CD8-positive, alpha-beta memory T cell (primary cell): ENCODE measurements around the gene BTBD9. TPM values are rescaled to one million over a fixed set of nuclear protein-coding genes. Genes with fewer than 3 reads are reported as not detected.
A peak's percentile ranks its signal among the peaks of the same experiment; 100 is the strongest.

ENCODE experiments used
- CTCF ChIA-PET: fragments of 350-600 bp; sonication (Branson Sonifier 250); formaldehyde crosslinking; loops from one replicate; lab custom pipeline; 2021; ENCODE audit warnings: antibody characterized with exemption; lab: Charles Lee
- POLR2A ChIA-PET: fragments of 350-600 bp; sonication (Branson Sonifier 250); formaldehyde crosslinking; loops from one replicate; lab custom pipeline; 2021; ENCODE audit warnings: antibody characterized with exemption; lab: Charles Lee
- DNase-seq, 5 donors: peaks; one replicate each; pipeline versions ENCODE4 v3.0.0 to v3.0.0-alpha.2; 2020 to 2022; ENCODE audit warnings: mixed read lengths in 1 of 5
- H3K27ac ChIP-seq: one replicate; pipeline ENCODE4 v1.7.0; 2013; ENCODE audit warnings: low read depth, mild to moderate bottlenecking, low read length, moderate library complexity
- H3K27me3 ChIP-seq: 2 replicates; pipeline ENCODE4 v1.7.0; 2013; ENCODE audit warnings: low read length, mild to moderate bottlenecking; ENCODE audit not compliant: insufficient read depth, poor library complexity, severe bottlenecking
- H3K36me3 ChIP-seq: 2 replicates; pipeline ENCODE4 v1.7.0; 2013; ENCODE audit warnings: mild to moderate bottlenecking, low read length, moderate library complexity; ENCODE audit not compliant: insufficient read depth
- H3K4me1 ChIP-seq: 2 replicates; pipeline ENCODE4 v1.7.0; 2013; ENCODE audit warnings: mild to moderate bottlenecking, low read length, moderate library complexity; ENCODE audit not compliant: insufficient read depth
- H3K4me3 ChIP-seq: 2 replicates; pipeline ENCODE4 v1.7.0; 2013; ENCODE audit warnings: mild to moderate bottlenecking, low read length
- H3K9me3 ChIP-seq: 2 replicates; pipeline ENCODE4 v1.7.0; 2013; ENCODE audit warnings: mild to moderate bottlenecking, low read length
- H3K27ac Mint-ChIP-seq, 8 donors: one replicate each; pipeline ENCODE4 v1.8.0; 2020 to 2021; ENCODE audit warnings: mixed read lengths in 8 of 8, mild to moderate bottlenecking in 6 of 8, inconsistent platforms in 3 of 8, moderate library complexity in 3 of 8
- H3K27me3 Mint-ChIP-seq, 2 donors: one replicate each; pipeline ENCODE4 v1.8.0; 2020 to 2021; ENCODE audit warnings: mixed read lengths in 2 of 2, mild to moderate bottlenecking in 1 of 2, moderate library complexity in 1 of 2
- H3K36me3 Mint-ChIP-seq, 3 donors: one replicate each; pipeline ENCODE4 v1.8.0; 2020 to 2021; ENCODE audit warnings: mixed read lengths in 3 of 3, inconsistent platforms in 1 of 3, mild to moderate bottlenecking in 1 of 3
- H3K4me1 Mint-ChIP-seq, 3 donors: one replicate each; pipeline ENCODE4 v1.8.0; 2020 to 2021; ENCODE audit warnings: mixed read lengths in 3 of 3, inconsistent platforms in 1 of 3, mild to moderate bottlenecking in 1 of 3
- H3K4me3 Mint-ChIP-seq, 7 donors: one replicate each; pipeline ENCODE4 v1.8.0; 2020 to 2021; ENCODE audit warnings: mixed read lengths in 7 of 7, mild to moderate bottlenecking in 6 of 7, moderate library complexity in 4 of 7, inconsistent platforms in 2 of 7
- H3K9me3 Mint-ChIP-seq, 5 donors: one replicate each; pipeline ENCODE4 v1.8.0; 2020 to 2022; ENCODE audit warnings: mixed read lengths in 5 of 5, mild to moderate bottlenecking in 3 of 5, moderate library complexity in 2 of 5, inconsistent platforms in 1 of 5
- polyA plus RNA-seq: library from polyadenylated mRNA; unstranded; fragments of 300-500 nt; fragmentation: Illumina TruSeq; gene quantifications from one replicate; pipeline ENCODE4 v1.2.3, GENCODE V29; 2021
- total RNA-seq, 2 experiments: library from RNA; stranded (reverse); gene quantifications; one replicate each; pipeline ENCODE4 v1.2.3, GENCODE V29; 2021

BTBD9 gene
- total and polyA plus RNA-seq, 3 experiments from 2014 or later = 12.2 to 17.7 (median 14.9) TPM

DNA sequence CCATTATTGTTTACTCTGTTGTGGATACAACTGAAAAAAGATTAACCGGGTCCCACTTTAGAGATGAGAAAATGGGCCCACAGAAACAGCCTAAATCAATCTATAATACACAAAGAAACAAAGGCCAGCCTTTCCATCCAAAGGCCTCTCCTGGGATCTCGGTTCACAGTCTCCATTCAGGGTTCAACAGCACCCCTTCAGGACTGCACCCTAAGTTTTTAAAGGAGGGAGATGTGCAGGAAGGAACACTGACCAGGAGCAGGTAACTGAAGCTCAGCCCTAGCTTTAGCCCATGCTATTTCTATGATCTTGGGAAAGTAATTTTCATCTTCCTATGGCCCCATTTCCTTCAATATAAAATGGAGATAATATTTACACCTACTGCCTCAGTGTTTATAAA, 147.7 kb downstream of the BTBD9 start:
- no peaks in the 10 kb centered on the region for H3K9me3 ChIP-seq
- H3K4me1 Mint-ChIP-seq = peaks cover 0 to 6% (median 2%) of the 10 kb centered on the region in 3 donors
- no peaks in the 10 kb centered on the region for H3K9me3 Mint-ChIP-seq
- H3K4me3 ChIP-seq = no peak overlapping the region
- no peak overlapping the region for H3K27ac ChIP-seq
- H3K4me1 ChIP-seq = no peaks in the 10 kb centered on the region
- H3K27me3 ChIP-seq = no peaks in the 10 kb centered on the region
- no peak for DNase-seq
- no peak overlapping the region for H3K27ac Mint-ChIP-seq
- H3K36me3 ChIP-seq = no peaks in the 10 kb centered on the region
- H3K27me3 Mint-ChIP-seq = no peaks in the 10 kb centered on the region
- H3K36me3 Mint-ChIP-seq = peaks cover 0 to 9% (median 3%) of the 10 kb centered on the region in 3 donors
- H3K4me3 Mint-ChIP-seq = no peak overlapping the region
- CTCF ChIA-PET = no interaction called here
- POLR2A ChIA-PET = no interaction called here

DNA sequence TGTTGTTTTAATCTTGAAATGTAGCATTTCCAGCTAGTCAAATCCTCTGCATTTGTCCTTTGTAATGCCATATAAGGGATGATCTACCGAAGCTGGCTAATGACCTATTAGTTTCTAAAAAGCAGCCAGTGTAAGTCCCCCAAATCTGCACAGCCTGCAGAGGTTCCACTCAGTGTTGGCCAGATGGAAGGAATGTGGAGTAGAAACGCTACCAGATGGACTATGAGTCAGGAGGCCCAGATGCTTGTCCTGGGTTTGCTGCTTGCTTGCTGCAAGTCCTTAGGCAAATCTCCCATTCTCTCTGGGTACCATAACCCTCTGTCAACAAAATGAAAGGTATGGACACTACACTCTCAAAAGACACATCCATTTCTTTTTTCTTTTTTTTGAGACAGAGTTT, 149.8 kb downstream of the BTBD9 start:
- ChIA-PET CTCF (no interaction called here), POLR2A (no interaction called here)
- Mint-ChIP-seq H3K27me3 (no peaks in the 10 kb centered on the region), H3K9me3 (no peaks in the 10 kb centered on the region), H3K27ac (no peak overlapping the region), H3K36me3 (peaks cover 0 to 9% (median 7%) of the 10 kb centered on the region in 3 donors), H3K4me3 (no peak overlapping the region), H3K4me1 (peaks cover 0 to 2% (median 0%) of the 10 kb centered on the region in 3 donors)
- H3K27me3 ChIP-seq = no peaks in the 10 kb centered on the region
- DNase-seq = no peak
- H3K36me3 ChIP-seq = no peaks in the 10 kb centered on the region
- no peaks in the 10 kb centered on the region for H3K9me3 ChIP-seq
- no peak overlapping the region for H3K4me3 ChIP-seq
- no peaks in the 10 kb centered on the region for H3K4me1 ChIP-seq
- H3K27ac ChIP-seq = no peak overlapping the region

DNA sequence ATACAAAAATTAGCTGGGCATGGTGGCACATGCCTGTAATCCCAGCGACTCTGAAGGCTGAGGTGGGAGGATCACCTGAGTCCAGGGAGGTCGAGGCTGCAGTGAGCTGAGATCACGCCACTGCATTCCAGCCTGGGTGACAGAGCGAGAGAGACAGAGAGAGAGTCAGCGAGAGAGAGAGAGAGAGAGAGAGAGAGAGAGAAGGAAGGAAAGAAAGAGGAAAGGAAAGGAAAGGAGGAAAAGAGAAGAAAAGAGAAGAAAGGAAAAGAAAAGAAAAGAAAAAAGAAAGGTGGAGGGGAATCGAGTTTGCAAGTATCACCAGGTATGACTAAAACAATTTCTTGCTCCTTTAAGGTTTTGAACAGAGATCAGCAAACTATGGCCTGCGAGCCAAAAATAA, 152.3 kb downstream of the BTBD9 start:
- H3K27me3 ChIP-seq = no peaks in the 10 kb centered on the region
- no peak overlapping the region for H3K4me3 ChIP-seq
- no peaks in the 10 kb centered on the region for H3K9me3 Mint-ChIP-seq
- H3K9me3 ChIP-seq = no peaks in the 10 kb centered on the region
- ChIA-PET CTCF (no interaction called here), POLR2A (no interaction called here)
- no peaks in the 10 kb centered on the region for H3K4me1 Mint-ChIP-seq
- H3K4me1 ChIP-seq = no peaks in the 10 kb centered on the region
- H3K27me3 Mint-ChIP-seq = no peaks in the 10 kb centered on the region
- H3K27ac ChIP-seq = no peak overlapping the region
- peak overlapping the region in 1 of 8 donors; percentile 18 for H3K27ac Mint-ChIP-seq
- no peaks in the 10 kb centered on the region for H3K36me3 ChIP-seq
- H3K36me3 Mint-ChIP-seq = peaks cover 0 to 9% (median 7%) of the 10 kb centered on the region in 3 donors
- no peak overlapping the region for H3K4me3 Mint-ChIP-seq
- no peak for DNase-seq

DNA sequence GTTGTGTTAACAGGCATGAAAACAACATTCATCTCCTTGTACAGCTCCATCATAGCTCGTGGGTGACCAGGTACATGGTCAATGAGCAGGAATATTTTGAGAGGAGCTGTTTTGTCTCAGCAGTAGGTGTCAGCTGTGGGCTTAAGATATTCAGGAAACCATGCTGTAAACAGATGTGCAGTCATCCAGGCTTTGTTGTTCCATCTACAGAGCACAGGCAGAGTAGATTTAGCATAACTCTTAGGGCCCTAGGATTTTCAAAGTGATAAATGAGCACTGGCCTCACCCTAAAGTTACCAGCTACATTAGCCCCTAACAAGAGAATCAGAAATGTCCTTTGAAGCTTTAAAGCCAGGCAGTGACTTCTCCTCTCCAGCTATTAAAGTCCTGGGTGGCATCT, 154.2 kb downstream of the BTBD9 start:
- Histone ChIP-seq H3K9me3 (no peaks in the 10 kb centered on the region), H3K4me1 (no peaks in the 10 kb centered on the region), H3K27me3 (no peaks in the 10 kb centered on the region), H3K36me3 (no peaks in the 10 kb centered on the region), H3K4me3 (no peak overlapping the region), H3K27ac (no peak overlapping the region)
- H3K4me3 Mint-ChIP-seq = no peak overlapping the region
- no peak for DNase-seq
- ChIA-PET CTCF (interaction anchor here (0.8 to 1.7 kb wide), 3 partner anchors 9 to 359 kb away, joined by 3 to 8 read pairs (median 4); no protein-coding TSS in a partner anchor), POLR2A (no interaction called here)
- H3K27ac Mint-ChIP-seq = no peak overlapping the region
- peaks cover 0 to 9% (median 7%) of the 10 kb centered on the region in 3 donors for H3K36me3 Mint-ChIP-seq
- no peaks in the 10 kb centered on the region for H3K9me3 Mint-ChIP-seq
- H3K4me1 Mint-ChIP-seq = no peaks in the 10 kb centered on the region
- no peaks in the 10 kb centered on the region for H3K27me3 Mint-ChIP-seq

DNA sequence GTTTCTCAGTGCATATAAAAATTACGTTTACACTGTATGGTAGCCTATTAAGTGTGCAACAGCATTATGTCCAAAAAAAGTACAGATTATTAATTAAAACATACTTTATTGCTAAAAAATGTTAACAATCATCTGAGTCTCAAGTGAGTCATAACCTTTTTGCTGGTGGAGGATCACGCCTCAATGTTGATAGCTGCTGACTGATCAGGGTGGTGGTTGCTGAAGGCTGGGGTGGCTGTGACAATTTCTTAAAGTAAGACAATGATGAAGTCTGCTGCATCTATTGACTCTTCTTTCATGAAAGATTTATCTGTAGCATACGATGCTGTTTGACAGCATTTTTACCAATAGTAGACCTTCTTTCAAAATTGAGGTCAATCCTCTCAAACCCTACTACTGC, 155.1 kb downstream of the BTBD9 start:
- peaks cover 0 to 3% (median 0%) of the 10 kb centered on the region in 3 donors for H3K4me1 Mint-ChIP-seq
- no peak overlapping the region for H3K27ac Mint-ChIP-seq
- ChIA-PET POLR2A (no interaction called here), CTCF (no interaction called here)
- H3K36me3 Mint-ChIP-seq = peaks cover 0 to 6% (median 5%) of the 10 kb centered on the region in 3 donors
- H3K9me3 Mint-ChIP-seq = no peaks in the 10 kb centered on the region
- H3K4me3 Mint-ChIP-seq = no peak overlapping the region
- H3K36me3 ChIP-seq = no peaks in the 10 kb centered on the region
- H3K9me3 ChIP-seq = no peaks in the 10 kb centered on the region
- no peak for DNase-seq
- H3K27ac ChIP-seq = no peak overlapping the region
- no peaks in the 10 kb centered on the region for H3K27me3 Mint-ChIP-seq
- H3K27me3 ChIP-seq = no peaks in the 10 kb centered on the region
- H3K4me3 ChIP-seq = no peak overlapping the region
- no peaks in the 10 kb centered on the region for H3K4me1 ChIP-seq

DNA sequence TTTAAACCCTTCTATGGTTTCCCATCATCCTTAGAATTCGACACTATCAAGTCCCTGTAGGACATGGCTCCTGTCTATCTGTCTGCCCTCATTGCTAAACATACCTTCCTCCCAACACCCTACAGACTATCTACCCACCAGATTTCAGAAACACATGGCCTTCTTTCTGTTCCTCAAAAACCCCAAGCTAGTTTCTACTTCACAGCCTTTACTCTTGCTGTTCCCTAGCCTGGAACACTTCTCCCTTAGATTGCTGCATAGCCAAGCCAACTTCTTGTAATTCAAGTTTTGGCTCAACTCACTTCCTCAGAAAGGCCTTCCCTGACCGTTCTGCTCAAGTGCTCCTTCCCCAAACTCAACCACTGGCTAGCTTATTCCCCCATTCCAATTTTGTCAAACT, 156.2 kb downstream of the BTBD9 start:
- peaks cover 0 to 4% (median 3%) of the 10 kb centered on the region in 3 donors for H3K36me3 Mint-ChIP-seq
- H3K27ac Mint-ChIP-seq = no peak overlapping the region
- Histone ChIP-seq H3K36me3 (no peaks in the 10 kb centered on the region), H3K27ac (no peak overlapping the region), H3K4me1 (no peaks in the 10 kb centered on the region), H3K27me3 (no peaks in the 10 kb centered on the region), H3K9me3 (no peaks in the 10 kb centered on the region), H3K4me3 (no peak overlapping the region)
- H3K4me1 Mint-ChIP-seq = peaks cover 1 to 9% (median 4%) of the 10 kb centered on the region in 3 donors
- H3K9me3 Mint-ChIP-seq = no peaks in the 10 kb centered on the region
- ChIA-PET CTCF (no interaction called here), POLR2A (no interaction called here)
- no peak for DNase-seq
- H3K4me3 Mint-ChIP-seq = no peak overlapping the region
- no peaks in the 10 kb centered on the region for H3K27me3 Mint-ChIP-seq

DNA sequence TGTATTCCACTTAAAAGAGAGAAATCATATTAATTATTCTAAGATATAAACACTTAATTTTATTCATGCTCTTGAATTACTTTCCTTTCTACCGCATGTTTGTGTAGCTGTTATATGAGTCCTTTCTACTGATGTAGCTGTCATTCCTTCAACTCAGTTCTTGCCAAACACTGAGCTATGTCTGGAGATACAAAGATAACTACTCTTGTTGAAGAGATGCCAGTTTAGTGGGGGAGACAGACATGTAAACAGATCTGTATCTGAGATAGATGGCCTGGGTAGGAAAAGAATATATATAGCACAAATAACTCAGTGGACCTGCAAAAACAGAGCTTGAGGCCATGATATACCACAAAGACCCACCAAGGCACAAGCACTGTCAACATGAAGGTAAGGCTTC, 157.3 kb downstream of the BTBD9 start:
- ChIA-PET POLR2A (interaction anchor here (0.7 kb wide), 1 partner anchor 474 kb away, joined by 6 read pairs; no protein-coding TSS in a partner anchor), CTCF (interaction anchor here (2.0 kb wide), 1 partner anchor 11 kb away, joined by 6 read pairs; no protein-coding TSS in a partner anchor)
- DNase-seq = no peak
- Mint-ChIP-seq H3K9me3 (no peaks in the 10 kb centered on the region), H3K4me3 (no peak overlapping the region), H3K36me3 (peaks cover 0 to 4% (median 0%) of the 10 kb centered on the region in 3 donors), H3K27me3 (no peaks in the 10 kb centered on the region), H3K27ac (no peak overlapping the region), H3K4me1 (peaks cover 8 to 13% (median 12%) of the 10 kb centered on the region in 3 donors)
- Histone ChIP-seq H3K27ac (no peak overlapping the region), H3K36me3 (no peaks in the 10 kb centered on the region), H3K4me1 (no peaks in the 10 kb centered on the region), H3K27me3 (no peaks in the 10 kb centered on the region), H3K4me3 (no peak overlapping the region), H3K9me3 (no peaks in the 10 kb centered on the region)

DNA sequence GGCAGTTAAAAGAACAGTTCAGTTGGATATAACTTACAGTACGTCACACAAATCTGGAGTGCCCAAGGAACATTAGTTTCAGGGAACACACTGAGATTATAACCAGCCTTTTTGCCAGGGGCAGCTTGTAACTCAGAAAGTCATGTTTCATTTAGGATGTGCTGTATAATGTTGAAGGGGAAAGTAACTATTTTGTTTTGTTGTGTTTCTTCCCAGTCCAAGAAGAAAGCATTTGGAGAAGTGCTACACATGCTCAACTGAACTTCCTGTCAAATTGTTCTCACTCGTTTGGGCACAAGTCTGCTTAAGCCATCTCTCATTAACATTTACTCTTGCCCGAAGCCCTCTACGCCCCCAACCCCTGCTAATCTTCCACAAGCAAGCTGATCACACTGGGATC, 157.9 kb downstream of the BTBD9 start:
- Mint-ChIP-seq H3K9me3 (no peaks in the 10 kb centered on the region), H3K36me3 (peaks cover 0 to 6% (median 0%) of the 10 kb centered on the region in 3 donors), H3K27ac (no peak overlapping the region), H3K27me3 (no peaks in the 10 kb centered on the region), H3K4me3 (no peak overlapping the region), H3K4me1 (peaks cover 10 to 13% (median 12%) of the 10 kb centered on the region in 3 donors)
- ChIA-PET POLR2A (interaction anchor here (0.7 kb wide), 1 partner anchor 473 kb away, joined by 6 read pairs; no protein-coding TSS in a partner anchor), CTCF (interaction anchor here (1.3 to 2.0 kb wide), 2 partner anchors 12 to 17 kb away, joined by 3 to 6 read pairs; no protein-coding TSS in a partner anchor)
- DNase-seq = no peak
- no peaks in the 10 kb centered on the region for H3K27me3 ChIP-seq
- H3K4me1 ChIP-seq = no peaks in the 10 kb centered on the region
- no peaks in the 10 kb centered on the region for H3K36me3 ChIP-seq
- H3K4me3 ChIP-seq = no peak overlapping the region
- H3K27ac ChIP-seq = no peak overlapping the region
- H3K9me3 ChIP-seq = no peaks in the 10 kb centered on the region
